Measurements from ENCODE around the gene ZNF668. TPM values are rescaled to one million over a fixed set of nuclear protein-coding genes. Genes with fewer than 3 reads are reported as not detected.
A peak's percentile ranks its signal among the peaks of the same experiment; 100 is the strongest.

Gene ZNF668
- polyA plus RNA-seq, 2 of the 4 experiments (the other 2 are of a cell fraction): 4.7 to 10.7 TPM

- DNase-seq (ENCODE audit: low read depth in 1 of 2, low spot score in 1 of 2) (no peak), ATAC-seq (no peak), FAIRE-seq (no peak)
- Histone ChIP-seq H3K4me2 (peak overlapping the region; percentile 95), H3K9me3 (no peaks in the 10 kb centered on the region), H3K4me3 (peak overlapping the region; percentile 90), H3K4me1 (peaks cover 19% of the 10 kb centered on the region), H3K27ac (peak overlapping the region; percentile 98)
- TF ChIP-seq CEBPB (IDR thresholded peaks at IDR 0.05) (no peak), HOXA7 (CRISPR knock-in tag; IDR thresholded peaks at IDR 0.05) (peak; percentile 33; the same call in 1 of the 2 replicates), HOXB13 (CRISPR knock-in tag; IDR thresholded peaks at IDR 0.05; ENCODE audit: low read depth) (no peak), SMC3 (IDR thresholded peaks at IDR 0.05) (no peak), SREBF2 (IDR thresholded peaks at IDR 0.05) (no peak), JUN (IDR thresholded peaks at IDR 0.05) (no peak), EP300 (IDR thresholded peaks at IDR 0.05) (no peak), RNF2 (IDR thresholded peaks at IDR 0.05; ENCODE audit: borderline replicate concordance, low read depth) (no peak)
- CTCF ChIA-PET: interaction anchor here (1.1 to 3.6 kb wide), 3 partner anchors 10 to 90 kb away, joined by 3 to 21 read pairs (median 3); partner anchors contain the start of gene HSD3B7
- POLR2A ChIA-PET: interaction anchor here (1.1 to 2.4 kb wide), 17 partner anchors 10 to 385 kb away, joined by 3 to 32 read pairs (median 7); partner anchors contain the start of genes ARMC5, FUS, HSD3B7 and KAT8
- 4% methylated on average over 7 of the region's 7 CpGs for WGBS (ENCODE audit: missing lambda C conversion rate)
Observed at GRCh38 chr16:31074814-31075183, 759 bp upstream of the ZNF668 start.

- Histone ChIP-seq H3K4me3 (peak overlapping the region; percentile 90), H3K4me2 (peak overlapping the region; percentile 92), H3K4me1 (peaks cover 19% of the 10 kb centered on the region), H3K27ac (peak overlapping the region; percentile 98), H3K9me3 (no peaks in the 10 kb centered on the region)
- FAIRE-seq: no peak
- POLR2A ChIA-PET: interaction anchor here (0.5 to 2.4 kb wide), 26 partner anchors 9 to 387 kb away, joined by 3 to 32 read pairs (median 6); partner anchors contain the start of genes ARMC5, FUS, HSD3B7 and KAT8
- peak; percentile 85 to 88 for ATAC-seq
- peak; percentile 92 to 94 for DNase-seq (ENCODE audit: low read depth in 1 of 2, low spot score in 1 of 2)
- CTCF ChIA-PET: interaction anchor here (0.8 to 3.6 kb wide), 12 partner anchors 8 to 119 kb away, joined by 3 to 21 read pairs (median 4); partner anchors contain the start of gene HSD3B7
- under 1% methylated on average over 32 of the region's 83 CpGs for WGBS (ENCODE audit: missing lambda C conversion rate)
- TF ChIP-seq EHF (CRISPR knock-in tag; IDR thresholded peaks at IDR 0.05) (no peak), BHLHE40 (IDR thresholded peaks at IDR 0.05; ENCODE audit: low read depth, low read length) (no peak), CBX2 (IDR thresholded peaks at IDR 0.05; ENCODE audit: borderline replicate concordance, low read depth) (no peak), KDM5A (IDR thresholded peaks at IDR 0.05) (peak; percentile 63), E2F6 (IDR thresholded peaks at IDR 0.05; ENCODE audit: borderline replicate concordance, low read depth) (no peak; the same call in 1 of the 2 replicates), ZC3H11A (IDR thresholded peaks at IDR 0.05) (no peak), RNF2 (IDR thresholded peaks at IDR 0.05; ENCODE audit: borderline replicate concordance, low read depth) (no peak), FOSL2 (IDR thresholded peaks at IDR 0.05) (no peak), FOSL2 (CRISPR knock-in tag; IDR thresholded peaks at IDR 0.05) (no peak), MAX (IDR thresholded peaks at IDR 0.05) (peak; percentile 68), EHMT2 (IDR thresholded peaks at IDR 0.05; ENCODE audit: low read depth) (no peak), RCOR1 (IDR thresholded peaks at IDR 0.05; ENCODE audit: low read depth, low read length) (no peak), HOXB5 (CRISPR knock-in tag; IDR thresholded peaks at IDR 0.05) (no peak), TP53 (CRISPR knock-in tag; IDR thresholded peaks at IDR 0.05) (peak; percentile 15; the same call in 1 of the 2 replicates), NPAS2 (CRISPR knock-in tag; IDR thresholded peaks at IDR 0.05; ENCODE audit: borderline replicate concordance) (no peak), POLR2AphosphoS2 (conservative IDR thresholded peaks at IDR 0.05; ENCODE audit: low read length) (no peak), CHD4 (IDR thresholded peaks at IDR 0.05; ENCODE audit: borderline replicate concordance) (no peak), SREBF2 (IDR thresholded peaks at IDR 0.05) (no peak), NR3C1 (IDR thresholded peaks at IDR 0.05) (no peak), JUNB (IDR thresholded peaks at IDR 0.05) (no peak), RFX5 (IDR thresholded peaks at IDR 0.05) (no peak), POLR2A (IDR thresholded peaks at IDR 0.05; ENCODE audit: low read length) (peak; percentile 67), HEYL (CRISPR knock-in tag; IDR thresholded peaks at IDR 0.05) (no peak), MAZ (IDR thresholded peaks at IDR 0.05; ENCODE audit: borderline replicate concordance, low read depth, low read length) (peak; percentile 69; the same call in 1 of the 2 replicates), FOXS1 (CRISPR knock-in tag; IDR thresholded peaks at IDR 0.05) (no peak), ZFP36 (IDR thresholded peaks at IDR 0.05; ENCODE audit: borderline replicate concordance, partially characterized antibody) (no peak)
- TF ChIP-seq, protein P1, sequence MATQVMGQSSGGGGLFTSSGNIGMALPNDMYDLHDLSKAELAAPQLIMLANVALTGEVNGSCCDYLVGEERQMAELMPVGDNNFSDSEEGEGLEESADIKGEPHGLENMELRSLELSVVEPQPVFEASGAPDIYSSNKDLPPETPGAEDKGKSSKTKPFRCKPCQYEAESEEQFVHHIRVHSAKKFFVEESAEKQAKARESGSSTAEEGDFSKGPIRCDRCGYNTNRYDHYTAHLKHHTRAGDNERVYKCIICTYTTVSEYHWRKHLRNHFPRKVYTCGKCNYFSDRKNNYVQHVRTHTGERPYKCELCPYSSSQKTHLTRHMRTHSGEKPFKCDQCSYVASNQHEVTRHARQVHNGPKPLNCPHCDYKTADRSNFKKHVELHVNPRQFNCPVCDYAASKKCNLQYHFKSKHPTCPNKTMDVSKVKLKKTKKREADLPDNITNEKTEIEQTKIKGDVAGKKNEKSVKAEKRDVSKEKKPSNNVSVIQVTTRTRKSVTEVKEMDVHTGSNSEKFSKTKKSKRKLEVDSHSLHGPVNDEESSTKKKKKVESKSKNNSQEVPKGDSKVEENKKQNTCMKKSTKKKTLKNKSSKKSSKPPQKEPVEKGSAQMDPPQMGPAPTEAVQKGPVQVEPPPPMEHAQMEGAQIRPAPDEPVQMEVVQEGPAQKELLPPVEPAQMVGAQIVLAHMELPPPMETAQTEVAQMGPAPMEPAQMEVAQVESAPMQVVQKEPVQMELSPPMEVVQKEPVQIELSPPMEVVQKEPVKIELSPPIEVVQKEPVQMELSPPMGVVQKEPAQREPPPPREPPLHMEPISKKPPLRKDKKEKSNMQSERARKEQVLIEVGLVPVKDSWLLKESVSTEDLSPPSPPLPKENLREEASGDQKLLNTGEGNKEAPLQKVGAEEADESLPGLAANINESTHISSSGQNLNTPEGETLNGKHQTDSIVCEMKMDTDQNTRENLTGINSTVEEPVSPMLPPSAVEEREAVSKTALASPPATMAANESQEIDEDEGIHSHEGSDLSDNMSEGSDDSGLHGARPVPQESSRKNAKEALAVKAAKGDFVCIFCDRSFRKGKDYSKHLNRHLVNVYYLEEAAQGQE (IDR thresholded peaks at IDR 0.05): no peak; the same call in 1 of the 2 replicates
- TF ChIP-seq, protein P2, sequence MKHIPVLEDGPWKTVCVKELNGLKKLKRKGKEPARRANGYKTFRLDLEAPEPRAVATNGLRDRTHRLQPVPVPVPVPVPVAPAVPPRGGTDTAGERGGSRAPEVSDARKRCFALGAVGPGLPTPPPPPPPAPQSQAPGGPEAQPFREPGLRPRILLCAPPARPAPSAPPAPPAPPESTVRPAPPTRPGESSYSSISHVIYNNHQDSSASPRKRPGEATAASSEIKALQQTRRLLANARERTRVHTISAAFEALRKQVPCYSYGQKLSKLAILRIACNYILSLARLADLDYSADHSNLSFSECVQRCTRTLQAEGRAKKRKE (CRISPR knock-in tag; IDR thresholded peaks at IDR 0.05; ENCODE audit: low read depth): peak; percentile 34; the same call in 1 of the 2 replicates
Observed at GRCh38 chr16:31073142-31073969, 684 bp downstream of the ZNF668 start.
